Measurements from ENCODE around the gene BICC1. TPM values are rescaled to one million over a fixed set of nuclear protein-coding genes. Genes with fewer than 3 reads are reported as not detected.

Gene BICC1
- total RNA-seq, 4 donors from 2014 or later = 28.8 to 39.0 (median 30.5) TPM

GRCh38 chr10:58481569-58482109 lies 31.0 kb upstream of the BICC1 start:
- DNase-seq (ENCODE audit: low spot score in 2 of 2) = no peak
- 34 to 37% methylated on average over 2 of the region's 2 CpGs for WGBS, 2 donors
- TF ChIP-seq CTCF (IDR thresholded peaks at IDR 0.05) (no peak), POLR2A (IDR thresholded peaks at IDR 0.05) (no peak), EP300 (IDR thresholded peaks at IDR 0.05) (no peak)
- H3K4me1 ChIP-seq = peaks cover 0 to 8% (median 0%) of the 10 kb centered on the region in 4 donors
- H3K36me3 ChIP-seq = no peaks in the 10 kb centered on the region
- no peaks in the 10 kb centered on the region for H3K9me3 ChIP-seq
- H3K27ac ChIP-seq = no peak overlapping the region
- no peak overlapping the region for H3K4me3 ChIP-seq
- no peaks in the 10 kb centered on the region for H3K27me3 ChIP-seq

DNA sequence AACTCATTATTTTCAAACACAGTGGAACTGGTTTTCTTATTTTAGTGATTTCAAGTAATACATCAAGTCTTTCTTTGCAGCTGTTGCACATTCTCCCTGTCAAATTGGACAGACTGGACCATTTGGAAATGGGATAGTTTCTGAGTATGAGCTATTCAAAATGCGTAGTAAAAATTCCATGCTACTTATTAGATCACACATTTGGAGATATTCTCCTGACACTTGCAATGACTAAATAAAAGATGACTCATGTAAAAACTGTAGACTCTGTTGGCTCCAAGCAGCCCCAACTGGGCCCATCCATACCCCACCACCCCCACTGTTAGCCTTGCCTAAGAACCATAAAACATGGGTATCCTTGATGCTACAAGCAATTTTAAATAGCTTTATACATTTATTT lies 25.9 kb upstream of the BICC1 start:
- no peaks in the 10 kb centered on the region for H3K36me3 ChIP-seq
- 78 to 87% methylated on average over 1 of the region's 1 CpG for WGBS, 2 donors
- DNase-seq (ENCODE audit: low spot score in 2 of 2) = no peak
- TF ChIP-seq EP300 (IDR thresholded peaks at IDR 0.05) (no peak), CTCF (IDR thresholded peaks at IDR 0.05) (no peak), POLR2A (IDR thresholded peaks at IDR 0.05) (no peak)
- H3K4me1 ChIP-seq = peaks cover 0 to 11% (median 0%) of the 10 kb centered on the region in 4 donors
- H3K27me3 ChIP-seq = no peaks in the 10 kb centered on the region
- H3K27ac ChIP-seq = no peak overlapping the region
- no peak overlapping the region for H3K4me3 ChIP-seq
- H3K9me3 ChIP-seq = no peaks in the 10 kb centered on the region

DNA sequence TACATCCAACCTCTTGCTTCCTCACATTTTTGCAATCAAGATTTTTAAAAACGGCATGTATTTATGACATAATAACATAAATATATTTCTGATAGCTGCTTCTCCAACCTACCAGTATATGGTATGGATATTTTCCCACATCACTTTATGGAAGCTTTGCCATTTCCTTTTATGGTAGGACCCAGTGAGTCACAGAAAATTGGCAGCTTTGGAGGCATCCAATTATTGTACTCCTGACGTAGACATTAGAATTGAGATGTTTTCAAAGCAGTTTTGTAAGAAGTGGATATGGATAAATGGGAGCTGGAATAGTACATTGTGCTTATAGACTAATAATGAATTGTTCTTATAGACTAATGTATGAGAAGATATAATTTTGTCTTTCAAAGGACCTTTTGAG lies 23.8 kb upstream of the BICC1 start:
- DNase-seq (ENCODE audit: low spot score in 2 of 2) = no peak
- 67% methylated on average over 2 of the region's 2 CpGs for WGBS, 2 donors
- Histone ChIP-seq H3K4me3 (no peak overlapping the region), H3K27me3 (no peaks in the 10 kb centered on the region), H3K4me1 (peaks cover 0 to 11% (median 0%) of the 10 kb centered on the region in 4 donors), H3K9me3 (no peaks in the 10 kb centered on the region), H3K36me3 (no peaks in the 10 kb centered on the region), H3K27ac (no peak overlapping the region)
- TF ChIP-seq CTCF (IDR thresholded peaks at IDR 0.05) = no peak
- TF ChIP-seq POLR2A (IDR thresholded peaks at IDR 0.05) = no peak
- no peak for TF ChIP-seq EP300 (IDR thresholded peaks at IDR 0.05)

DNA sequence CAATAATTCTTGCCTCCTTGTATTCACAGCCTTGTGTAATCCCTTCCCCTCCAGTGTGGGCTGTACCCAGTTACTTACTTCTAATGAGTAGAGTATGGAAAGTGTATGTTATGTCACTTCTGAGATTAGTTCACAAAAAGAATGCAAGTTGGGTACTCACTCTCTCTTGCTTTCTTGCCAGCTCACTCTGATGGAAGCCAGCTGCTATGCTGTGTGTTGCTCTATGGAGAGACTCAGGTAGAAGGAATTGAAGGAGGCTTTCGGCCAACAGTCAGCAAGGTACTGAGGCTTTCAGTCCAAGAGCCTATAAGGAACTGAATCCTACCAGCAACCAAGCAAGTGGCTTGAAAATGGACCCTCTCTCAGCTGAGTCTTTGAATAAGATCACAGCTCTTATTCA lies 9.7 kb upstream of the BICC1 start:
- Histone ChIP-seq H3K27me3 (no peaks in the 10 kb centered on the region), H3K4me3 (no peak overlapping the region), H3K4me1 (no peaks in the 10 kb centered on the region), H3K27ac (no peak overlapping the region), H3K9me3 (no peaks in the 10 kb centered on the region), H3K36me3 (no peaks in the 10 kb centered on the region)
- TF ChIP-seq EP300 (IDR thresholded peaks at IDR 0.05) = no peak
- DNase-seq (ENCODE audit: low spot score in 2 of 2) = no peak
- WGBS, 2 donors = 82 to 100% methylated on average over 1 of the region's 1 CpG

GRCh38 chr10:58508316-58508715 lies 4.4 kb upstream of the BICC1 start:
- no peaks in the 10 kb centered on the region for H3K36me3 ChIP-seq

More at GRCh38 chr10:58508316-58508715, 4.4 kb upstream of the BICC1 start:
- H3K4me1 ChIP-seq = peaks cover 0 to 11% (median 0%) of the 10 kb centered on the region in 4 donors
- H3K27ac ChIP-seq = no peak overlapping the region
- H3K27me3 ChIP-seq = no peaks in the 10 kb centered on the region
- no peak for TF ChIP-seq EP300 (IDR thresholded peaks at IDR 0.05)
- no peak for TF ChIP-seq POLR2A (IDR thresholded peaks at IDR 0.05)
- TF ChIP-seq CTCF (IDR thresholded peaks at IDR 0.05) = no peak
- 34 to 50% methylated on average over 2 of the region's 2 CpGs for WGBS, 2 donors
- no peak overlapping the region for H3K4me3 ChIP-seq
- H3K9me3 ChIP-seq = no peaks in the 10 kb centered on the region
- DNase-seq (ENCODE audit: low spot score in 2 of 2) = no peak
